Measurements from ENCODE around the gene VPS33A.

DNA sequence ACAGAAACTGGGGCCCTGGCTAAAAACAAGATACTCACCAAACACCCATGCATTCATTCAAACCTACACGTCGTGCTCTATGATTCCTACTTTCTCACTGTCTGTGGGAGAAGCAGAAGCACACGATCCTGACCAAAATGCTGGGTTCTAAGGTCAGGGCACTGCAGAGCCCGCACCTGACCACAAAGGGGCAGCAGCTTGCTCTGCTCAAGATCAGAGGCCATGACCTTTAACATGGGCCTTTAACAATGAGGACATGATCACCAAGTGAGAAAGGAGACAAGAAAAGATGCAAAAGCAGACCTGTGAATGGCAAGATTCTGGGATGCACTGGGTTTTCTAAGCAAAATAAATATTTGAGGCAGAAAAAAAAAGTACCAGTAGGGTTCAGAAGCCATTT lies 40.1 kb upstream of the VPS33A start:
- TF ChIP-seq, protein P1, sequence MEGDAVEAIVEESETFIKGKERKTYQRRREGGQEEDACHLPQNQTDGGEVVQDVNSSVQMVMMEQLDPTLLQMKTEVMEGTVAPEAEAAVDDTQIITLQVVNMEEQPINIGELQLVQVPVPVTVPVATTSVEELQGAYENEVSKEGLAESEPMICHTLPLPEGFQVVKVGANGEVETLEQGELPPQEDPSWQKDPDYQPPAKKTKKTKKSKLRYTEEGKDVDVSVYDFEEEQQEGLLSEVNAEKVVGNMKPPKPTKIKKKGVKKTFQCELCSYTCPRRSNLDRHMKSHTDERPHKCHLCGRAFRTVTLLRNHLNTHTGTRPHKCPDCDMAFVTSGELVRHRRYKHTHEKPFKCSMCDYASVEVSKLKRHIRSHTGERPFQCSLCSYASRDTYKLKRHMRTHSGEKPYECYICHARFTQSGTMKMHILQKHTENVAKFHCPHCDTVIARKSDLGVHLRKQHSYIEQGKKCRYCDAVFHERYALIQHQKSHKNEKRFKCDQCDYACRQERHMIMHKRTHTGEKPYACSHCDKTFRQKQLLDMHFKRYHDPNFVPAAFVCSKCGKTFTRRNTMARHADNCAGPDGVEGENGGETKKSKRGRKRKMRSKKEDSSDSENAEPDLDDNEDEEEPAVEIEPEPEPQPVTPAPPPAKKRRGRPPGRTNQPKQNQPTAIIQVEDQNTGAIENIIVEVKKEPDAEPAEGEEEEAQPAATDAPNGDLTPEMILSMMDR (IDR thresholded peaks at IDR 0.05; ENCODE audit: extremely low read depth in 1 of 2, insufficient read depth in 1 of 2, low read depth in 1 of 2, low read length in 2 of 2): no peak
- TF ChIP-seq EZH2 (IDR thresholded peaks at IDR 0.05; ENCODE audit: borderline replicate concordance, low read depth, low read length, severe bottlenecking): no peak
- TF ChIP-seq, protein P2, sequence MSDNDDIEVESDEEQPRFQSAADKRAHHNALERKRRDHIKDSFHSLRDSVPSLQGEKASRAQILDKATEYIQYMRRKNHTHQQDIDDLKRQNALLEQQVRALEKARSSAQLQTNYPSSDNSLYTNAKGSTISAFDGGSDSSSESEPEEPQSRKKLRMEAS (IDR thresholded peaks at IDR 0.05; ENCODE audit: insufficient read depth, insufficient read length): no peak
- no peak for TF ChIP-seq FOS (IDR thresholded peaks at IDR 0.05; ENCODE audit: borderline replicate concordance, insufficient read depth, low read length)
- TF ChIP-seq POLR2A (IDR thresholded peaks at IDR 0.05; ENCODE audit: low read depth, low read length): no peak
- TF ChIP-seq MYC (IDR thresholded peaks at IDR 0.05; ENCODE audit: low read depth, low read length): no peak
- TF ChIP-seq POLR2AphosphoS5 (IDR thresholded peaks at IDR 0.05; ENCODE audit: insufficient read depth, low read depth, low read length): no peak
- no peak for TF ChIP-seq JUN (IDR thresholded peaks at IDR 0.05; ENCODE audit: borderline replicate concordance, insufficient read depth, insufficient read length, low read depth)
